Brain microvascular endothelial cell (primary cell): Measurements from ENCODE around the gene PATJ.
"Not testable (repeated sequence)": the region's sequence is repeated elsewhere in the genome, so short reads cannot be mapped to it uniquely, and the experiment has no call there.

Experiments used
- DNase-seq: peaks from one replicate; pipeline ENCODE4 v3.0.0-alpha.2; 2020
- H3K27ac ChIP-seq: fragments of 250-450 bp; sonication (Bioruptor Pico); 2 replicates; pipeline ENCODE4 v1.5.1; 2020; ENCODE audit warnings: mild to moderate bottlenecking, moderate library complexity
- H3K27me3 ChIP-seq: fragments of 250-450 bp; sonication (Bioruptor Pico); replicated peaks from 2 replicates; pipeline ENCODE4 v1.5.1; 2020; ENCODE audit warnings: mild to moderate bottlenecking
- H3K36me3 ChIP-seq: fragments of 250-450 bp; sonication (Bioruptor Pico); replicated peaks from 2 replicates; pipeline ENCODE4 v1.5.1; 2020; ENCODE audit warnings: mild to moderate bottlenecking
- H3K4me3 ChIP-seq: 2 replicates; pipeline ENCODE4 v1.5.1; 2011; ENCODE audit warnings: low read depth, mild to moderate bottlenecking, control low read depth, low read length, moderate library complexity
- in situ Hi-C: cut with HindIII; loops from 2 replicates; pipeline ENCODE4 v1.10.0; 2017; ENCODE audit warnings: low sequenced_read_pairs, low pct_ligation_motif_present
- TF ChIP-seq, protein P1 (sequence below): IDR thresholded peaks from 2 replicates; pipeline ENCODE4 v1.5.1; 2011; ENCODE audit warnings: low read depth, mild to moderate bottlenecking, moderate library complexity, low read length, control low read depth, inconsistent platforms; ENCODE audit errors: missing control alignments

The PATJ gene

DNA sequence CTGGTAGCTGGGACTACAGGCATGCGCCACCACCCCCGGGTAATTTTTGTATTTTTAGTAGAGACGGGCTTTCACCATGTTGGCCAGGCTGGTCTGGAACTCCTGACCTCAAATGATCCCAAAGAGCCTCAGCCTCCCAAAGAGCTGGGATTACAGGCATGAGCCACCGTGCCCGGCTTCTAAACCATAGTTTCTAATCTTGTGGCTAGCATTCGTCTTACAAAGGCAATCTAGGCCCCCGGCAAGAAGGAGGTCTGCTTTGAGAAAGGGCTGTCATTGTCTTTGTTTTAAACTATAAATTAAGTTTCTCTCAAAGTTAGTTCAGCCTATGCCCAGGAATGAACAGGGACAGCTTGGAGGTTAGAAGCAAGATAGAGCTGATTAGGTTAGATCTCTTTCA is 442.1 kb downstream of the PATJ start:
- Histone ChIP-seq H3K27ac (no peak overlapping the region), H3K4me3 (no peak overlapping the region), H3K36me3 (no peaks in the 10 kb centered on the region), H3K27me3 (no peaks in the 10 kb centered on the region)
- in situ Hi-C loops, result no loop called here
- TF ChIP-seq, protein P1, sequence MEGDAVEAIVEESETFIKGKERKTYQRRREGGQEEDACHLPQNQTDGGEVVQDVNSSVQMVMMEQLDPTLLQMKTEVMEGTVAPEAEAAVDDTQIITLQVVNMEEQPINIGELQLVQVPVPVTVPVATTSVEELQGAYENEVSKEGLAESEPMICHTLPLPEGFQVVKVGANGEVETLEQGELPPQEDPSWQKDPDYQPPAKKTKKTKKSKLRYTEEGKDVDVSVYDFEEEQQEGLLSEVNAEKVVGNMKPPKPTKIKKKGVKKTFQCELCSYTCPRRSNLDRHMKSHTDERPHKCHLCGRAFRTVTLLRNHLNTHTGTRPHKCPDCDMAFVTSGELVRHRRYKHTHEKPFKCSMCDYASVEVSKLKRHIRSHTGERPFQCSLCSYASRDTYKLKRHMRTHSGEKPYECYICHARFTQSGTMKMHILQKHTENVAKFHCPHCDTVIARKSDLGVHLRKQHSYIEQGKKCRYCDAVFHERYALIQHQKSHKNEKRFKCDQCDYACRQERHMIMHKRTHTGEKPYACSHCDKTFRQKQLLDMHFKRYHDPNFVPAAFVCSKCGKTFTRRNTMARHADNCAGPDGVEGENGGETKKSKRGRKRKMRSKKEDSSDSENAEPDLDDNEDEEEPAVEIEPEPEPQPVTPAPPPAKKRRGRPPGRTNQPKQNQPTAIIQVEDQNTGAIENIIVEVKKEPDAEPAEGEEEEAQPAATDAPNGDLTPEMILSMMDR, result no peak
- no peak for DNase-seq

DNA sequence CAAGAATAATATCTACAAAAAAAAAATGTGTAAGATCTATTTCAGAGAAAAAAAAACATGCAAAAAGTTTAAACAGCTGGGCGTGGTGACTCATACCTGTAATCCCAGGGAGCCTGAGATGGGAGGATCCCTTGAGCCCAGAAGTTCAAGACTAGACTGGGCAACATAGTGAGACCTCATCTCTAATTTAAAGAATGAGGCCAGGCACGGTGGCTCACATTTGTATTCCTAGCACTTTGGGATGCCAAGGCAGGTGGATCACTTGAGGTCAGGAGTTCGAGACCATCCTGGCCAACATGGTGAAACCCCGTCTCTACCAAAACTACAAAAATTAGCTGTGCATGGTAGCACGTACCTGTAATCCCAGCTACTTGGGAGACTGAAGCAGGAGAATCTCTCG is 443.0 kb downstream of the PATJ start:
- H3K27ac ChIP-seq, DNase-seq, H3K36me3 ChIP-seq, H3K4me3 ChIP-seq, in situ Hi-C loops, H3K27me3 ChIP-seq: not testable (repeated sequence)

DNA sequence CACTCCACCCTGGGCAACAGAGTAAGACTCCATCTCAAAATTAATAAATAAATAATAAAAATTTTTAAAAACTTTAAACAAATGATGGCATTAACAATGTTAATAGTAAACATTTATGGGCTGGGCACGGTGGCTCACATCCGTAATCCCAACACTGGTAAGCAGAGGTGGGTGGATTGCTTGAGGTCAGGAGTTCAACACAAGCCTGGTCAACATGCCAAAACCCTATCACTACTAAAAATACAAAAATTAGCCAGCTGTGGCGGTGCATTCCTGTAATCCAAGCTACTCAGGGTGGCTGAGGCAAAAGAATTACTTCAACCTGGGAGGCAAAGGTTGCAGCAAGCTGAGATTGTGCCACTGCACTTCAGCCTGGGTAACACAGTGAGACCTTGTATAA is 443.4 kb downstream of the PATJ start:
- TF ChIP-seq, protein P1, result no peak
- in situ Hi-C loops, result no loop called here
- Histone ChIP-seq H3K27ac (no peak overlapping the region), H3K4me3 (no peak overlapping the region), H3K36me3 (no peaks in the 10 kb centered on the region), H3K27me3 (no peaks in the 10 kb centered on the region)
- DNase-seq, result no peak

DNA sequence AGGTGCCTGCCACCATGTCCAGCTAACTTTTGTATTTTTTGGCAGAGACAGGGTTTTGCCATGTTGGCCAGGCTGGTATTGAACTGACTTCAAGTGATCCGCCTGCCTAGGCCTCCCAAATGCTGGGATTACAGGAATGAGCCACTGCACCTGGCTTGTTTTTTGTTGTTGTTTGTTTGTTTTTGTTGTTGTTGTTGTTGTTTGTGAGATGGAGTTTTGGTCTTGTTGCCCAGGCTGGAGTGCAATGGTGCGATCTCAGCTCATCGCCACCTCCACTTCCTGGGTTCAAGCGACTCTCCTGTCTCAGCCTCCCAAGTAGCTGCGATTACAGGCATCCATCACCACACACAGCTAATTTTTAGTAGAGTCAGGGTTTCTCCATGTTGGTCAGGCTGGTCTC is 445.3 kb downstream of the PATJ start:
- Histone ChIP-seq H3K27ac (no peak overlapping the region), H3K36me3 (no peaks in the 10 kb centered on the region), H3K27me3 (no peaks in the 10 kb centered on the region), H3K4me3 (no peak overlapping the region)
- TF ChIP-seq, protein P1, result no peak
- in situ Hi-C loops, result no loop called here
- no peak for DNase-seq

DNA sequence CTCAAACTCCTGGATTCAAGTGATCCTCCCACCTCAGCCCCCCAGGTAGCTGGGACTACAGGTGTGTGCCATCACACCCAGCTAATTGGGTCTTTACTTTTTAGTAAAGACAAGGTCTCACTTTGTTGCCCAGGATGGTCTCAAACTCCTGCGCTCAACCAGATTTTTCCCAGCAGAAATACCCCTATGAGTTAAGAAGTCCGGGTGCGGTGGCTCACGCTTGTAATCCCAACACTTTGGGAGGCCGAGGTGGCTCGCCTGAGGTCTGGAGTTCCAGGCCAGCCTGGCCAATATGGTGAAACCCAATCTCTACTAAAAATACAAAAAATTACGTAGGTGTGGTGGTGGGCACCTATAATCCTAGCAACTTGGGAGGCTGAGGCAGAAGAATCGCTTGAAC is 445.8 kb downstream of the PATJ start:
- Histone ChIP-seq H3K36me3 (no peaks in the 10 kb centered on the region), H3K4me3 (no peak overlapping the region), H3K27me3 (no peaks in the 10 kb centered on the region), H3K27ac (no peak overlapping the region)
- in situ Hi-C loops, result no loop called here
- no peak for DNase-seq
- TF ChIP-seq, protein P1, result no peak

DNA sequence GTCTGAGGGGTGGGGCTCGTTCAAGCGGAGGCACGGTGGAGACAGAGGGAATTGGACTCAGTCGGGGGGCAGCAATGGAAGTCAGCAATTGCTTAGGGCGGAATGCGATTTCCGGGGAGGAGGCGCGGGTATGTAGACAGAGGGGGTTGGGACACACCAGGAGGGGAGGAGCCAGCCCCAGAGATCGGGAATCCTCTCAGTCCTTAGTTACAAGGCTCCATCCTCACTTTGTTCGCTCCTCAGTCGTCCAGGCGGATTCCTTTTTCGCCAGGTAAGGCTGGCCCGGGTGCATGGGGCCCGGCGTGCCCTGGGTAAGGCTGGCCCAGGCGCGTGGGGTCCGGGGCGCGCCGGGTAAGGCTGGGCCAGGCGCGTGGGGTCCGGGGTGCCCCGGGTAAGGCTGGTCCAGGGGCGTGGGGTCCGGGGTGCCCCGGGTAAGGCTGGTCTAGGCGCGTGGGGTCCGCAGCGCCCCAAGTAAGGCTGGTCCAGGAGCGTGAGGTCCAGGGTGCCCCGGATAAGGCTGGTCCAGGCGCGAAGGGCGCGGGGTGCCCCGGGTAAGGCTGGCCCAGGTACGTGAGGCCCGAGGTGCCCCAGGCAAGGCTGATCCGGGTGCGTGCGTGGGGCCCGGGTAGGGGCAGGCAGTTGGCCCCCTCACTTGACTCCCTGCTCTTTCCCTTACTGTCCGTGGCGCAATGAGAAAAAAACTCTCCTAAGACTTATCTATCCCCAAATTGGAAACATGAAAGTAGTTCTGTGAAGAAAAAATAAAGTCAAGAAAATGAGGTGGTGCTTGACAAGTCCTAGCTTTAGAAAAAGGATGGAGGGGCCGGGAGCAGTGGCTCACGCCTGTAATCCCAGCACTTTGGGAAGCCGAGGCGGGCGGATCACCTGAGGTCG is 452.6 kb downstream of the PATJ start, which contains the start of gene L1TD1:
TSS of gene L1TD1 (plus strand) at position 199 of the 894 bp plus-strand sequence. CDS start 11,780 bp downstream, outside the sequence.
- peak within 1 kb of the TSS; percentile 56 for H3K4me3 ChIP-seq
- H3K27me3 ChIP-seq, result peaks cover 3% of the 10 kb centered on the region
- in situ Hi-C loops, result no loop called here
- no peak within 1 kb of the TSS for H3K27ac ChIP-seq
- TF ChIP-seq, protein P1, result no peak
- no peaks in the 10 kb centered on the region for H3K36me3 ChIP-seq
- no peak for DNase-seq
